Omental fat pad (tissue), 4 donors: ENCODE measurements around the gene IFI27L1. TPM values are rescaled to one million over a fixed set of nuclear protein-coding genes. Genes with fewer than 3 reads are reported as not detected.
A peak's percentile ranks its signal among the peaks of the same experiment; 100 is the strongest.

Experiments used
- ATAC-seq: fragments of 150-250 bp; one replicate; pipeline ENCODE4 v1.9.1; 2016; ENCODE audit warnings: mild to moderate bottlenecking, moderate library complexity; ENCODE audit not compliant: low FRiP score
- DNase-seq: peaks from one replicate; pipeline ENCODE4 v3.0.0-alpha.2; 2019; ENCODE audit warnings: low spot score
- CTCF ChIP-seq, 3 donors: fragments of 450-650 bp; IDR thresholded peaks; one replicate each; pipeline ENCODE4 v1.5.1; 2016 to 2017; ENCODE audit warnings: antibody characterized with exemption in 3 of 3, mild to moderate bottlenecking in 3 of 3, moderate library complexity in 2 of 3
- total RNA-seq, 4 donors: library from RNA; depleted of rRNA; stranded (reverse); fragments of >200 nt; gene quantifications; one replicate each; pipeline ENCODE4 v1.1.0, GENCODE V29; 2016

The IFI27L1 gene
- total RNA-seq, 4 donors from 2014 or later, result 9.2 to 28.6 (median 13.1) TPM

GRCh38 chr14:94113490-94113889 is 32.4 kb downstream of the IFI27L1 start:
- DNase-seq (peak; percentile 19), ATAC-seq (no peak)
- no peak for TF ChIP-seq CTCF (IDR thresholded peaks at IDR 0.05)

- peak; percentile 19 for DNase-seq
- no peak for TF ChIP-seq CTCF (IDR thresholded peaks at IDR 0.05)
- no peak for ATAC-seq
Observed at GRCh38 chr14:94113908-94114588, 32.9 kb downstream of the IFI27L1 start.

GRCh38 chr14:94114589-94115057 is 33.5 kb downstream of the IFI27L1 start:
- ATAC-seq, result no peak
- DNase-seq, result peak; percentile 20
- no peak for TF ChIP-seq CTCF (IDR thresholded peaks at IDR 0.05)

GRCh38 chr14:94115058-94115591 is 34.0 kb downstream of the IFI27L1 start:
- no peak for TF ChIP-seq CTCF (IDR thresholded peaks at IDR 0.05)
- DNase-seq, result peak; percentile 10
- peak; percentile 35 for ATAC-seq

GRCh38 chr14:94115631-94116030 is 34.5 kb downstream of the IFI27L1 start:
- peak; percentile 8 for DNase-seq
- ATAC-seq, result no peak
- TF ChIP-seq CTCF (IDR thresholded peaks at IDR 0.05), result no peak

- peak; percentile 14 for DNase-seq
- ATAC-seq, result no peak
- TF ChIP-seq CTCF (IDR thresholded peaks at IDR 0.05), result no peak
Observed at GRCh38 chr14:94116701-94117100, 35.6 kb downstream of the IFI27L1 start.

GRCh38 chr14:94117856-94118255 is 36.7 kb downstream of the IFI27L1 start:
- DNase-seq, result peak; percentile 18
- no peak for TF ChIP-seq CTCF (IDR thresholded peaks at IDR 0.05)
- ATAC-seq, result no peak
